Choroid plexus epithelial cell (primary cell): Measurements from ENCODE around the gene CD34.
A peak's percentile ranks its signal among the peaks of the same experiment; 100 is the strongest.

Source experiments
- DNase-seq: peaks from one replicate; pipeline ENCODE4 v3.0.0-alpha.2; 2010; ENCODE audit warnings: low read depth
- H3K4me3 ChIP-seq: 2 replicates; pipeline ENCODE4 v1.5.1; 2011; ENCODE audit warnings: low read depth, mild to moderate bottlenecking, control low read depth, low read length, moderate library complexity
- CTCF ChIP-seq: conservative IDR thresholded peaks from 2 replicates; pipeline ENCODE4 v1.5.1; 2011; ENCODE audit warnings: low read depth, mild to moderate bottlenecking, control low read depth, inconsistent platforms, low read length, moderate library complexity

The CD34 gene

GRCh38 chr1:207831517-207832327 lies 79.2 kb downstream of the CD34 start:
- H3K4me3 ChIP-seq, result no peak overlapping the region
- no peak for TF ChIP-seq CTCF
- DNase-seq, result peak; percentile 71
